Suppressor macrophage (primary cell): ENCODE results near the gene STMN1.

Experiments used
- DNase-seq, 4 experiments: peaks; one replicate each; pipeline ENCODE4 v3.0.0-alpha.2; 2020 to 2022

The STMN1 gene

DNA sequence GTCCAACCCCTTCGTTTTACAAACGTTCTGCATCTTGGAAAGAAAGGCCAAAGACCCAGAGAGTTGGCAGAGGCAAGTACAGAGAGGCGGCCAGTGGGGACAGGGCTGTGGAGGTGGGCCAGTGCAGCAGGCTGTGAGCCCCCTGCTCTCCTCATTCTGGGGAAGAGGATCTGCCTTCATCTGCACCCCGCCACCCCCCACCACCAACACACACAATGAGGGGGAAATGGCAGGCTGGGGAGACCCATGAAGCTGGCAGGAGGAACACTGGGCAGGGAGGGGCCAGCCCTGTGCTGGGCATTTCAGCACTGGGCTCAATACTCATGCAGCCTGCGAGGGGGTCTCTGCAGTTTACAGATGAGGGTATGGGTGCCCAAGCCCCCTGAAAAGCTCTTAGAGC, 14.6 kb downstream of the STMN1 start:
- DNase-seq, result no peak

- DNase-seq, result no peak
Measured at GRCh38 chr1:25890239-25891034, 15.8 kb downstream of the STMN1 start.

GRCh38 chr1:25889470-25889869, 16.7 kb downstream of the STMN1 start:
- no peak for DNase-seq

GRCh38 chr1:25888426-25888987, 17.7 kb downstream of the STMN1 start:
- DNase-seq, result no peak

- DNase-seq, result no peak
Measured at GRCh38 chr1:25885602-25886001, 20.6 kb downstream of the STMN1 start.

DNA sequence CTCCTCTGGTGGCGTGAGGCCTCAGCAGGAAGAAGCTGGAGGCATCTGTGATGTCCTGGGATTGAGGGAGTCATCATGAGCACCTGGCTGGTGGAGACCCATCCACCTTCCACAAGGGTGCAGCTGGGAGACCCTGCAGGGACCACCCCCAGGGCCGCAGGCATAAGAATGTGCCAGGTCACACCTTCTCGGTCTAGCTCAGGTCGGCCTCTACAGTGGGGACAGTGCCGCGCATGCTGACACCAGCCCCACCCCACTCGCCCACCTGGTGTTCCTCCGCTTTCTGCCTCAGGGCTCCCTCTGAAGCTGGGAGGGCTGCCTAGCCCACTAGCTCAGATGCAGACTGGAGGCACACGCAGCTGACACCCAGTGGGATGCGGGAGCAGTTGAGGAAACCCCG, 25.0 kb downstream of the STMN1 start:
- no peak for DNase-seq

DNA sequence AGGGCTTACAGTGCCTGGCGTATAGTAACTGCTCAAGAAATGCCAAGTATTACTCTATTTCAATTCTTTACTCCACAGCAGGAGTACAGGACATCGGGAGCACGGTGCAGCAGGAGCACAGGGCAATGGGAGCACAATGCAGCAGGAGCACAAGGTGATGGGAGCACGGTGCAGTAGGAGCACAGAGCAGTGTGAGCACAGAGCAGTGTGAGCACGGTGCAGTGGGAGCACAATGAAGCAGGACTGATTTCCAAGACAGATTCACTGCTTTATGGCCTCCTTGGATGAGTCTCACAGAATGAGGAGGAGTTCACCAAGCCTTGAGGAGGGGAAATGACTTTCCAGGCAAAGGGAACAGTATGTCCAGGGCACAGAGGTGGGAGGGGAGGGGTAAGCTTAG, 25.7 kb downstream of the STMN1 start:
- DNase-seq, result no peak

- DNase-seq, result no peak
Measured at GRCh38 chr1:25879675-25880074, 26.5 kb downstream of the STMN1 start.

- no peak for DNase-seq
Measured at GRCh38 chr1:25878690-25879089, 27.5 kb downstream of the STMN1 start.

DNA sequence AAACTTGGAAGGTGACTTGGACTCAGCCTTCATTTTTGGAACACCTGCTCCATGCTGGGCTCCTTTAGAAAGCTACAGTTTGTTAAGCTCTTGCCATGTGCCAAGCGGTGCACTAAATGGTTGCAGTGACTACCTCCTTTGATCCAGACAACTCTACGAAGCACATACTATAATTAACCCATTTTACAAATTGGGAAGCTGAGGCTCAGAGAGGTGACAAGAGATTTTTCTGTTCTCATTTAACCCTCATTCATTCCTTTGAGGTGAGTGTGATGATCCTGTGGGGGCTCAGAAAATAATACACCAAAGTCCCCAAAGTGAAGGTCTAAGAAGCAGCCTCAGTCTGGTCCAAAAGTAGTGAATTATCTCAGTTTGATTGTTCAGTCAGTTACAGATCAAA, 29.1 kb downstream of the STMN1 start:
- no peak for DNase-seq

GRCh38 chr1:25876693-25877077, 29.5 kb downstream of the STMN1 start:
- DNase-seq, result no peak

DNA sequence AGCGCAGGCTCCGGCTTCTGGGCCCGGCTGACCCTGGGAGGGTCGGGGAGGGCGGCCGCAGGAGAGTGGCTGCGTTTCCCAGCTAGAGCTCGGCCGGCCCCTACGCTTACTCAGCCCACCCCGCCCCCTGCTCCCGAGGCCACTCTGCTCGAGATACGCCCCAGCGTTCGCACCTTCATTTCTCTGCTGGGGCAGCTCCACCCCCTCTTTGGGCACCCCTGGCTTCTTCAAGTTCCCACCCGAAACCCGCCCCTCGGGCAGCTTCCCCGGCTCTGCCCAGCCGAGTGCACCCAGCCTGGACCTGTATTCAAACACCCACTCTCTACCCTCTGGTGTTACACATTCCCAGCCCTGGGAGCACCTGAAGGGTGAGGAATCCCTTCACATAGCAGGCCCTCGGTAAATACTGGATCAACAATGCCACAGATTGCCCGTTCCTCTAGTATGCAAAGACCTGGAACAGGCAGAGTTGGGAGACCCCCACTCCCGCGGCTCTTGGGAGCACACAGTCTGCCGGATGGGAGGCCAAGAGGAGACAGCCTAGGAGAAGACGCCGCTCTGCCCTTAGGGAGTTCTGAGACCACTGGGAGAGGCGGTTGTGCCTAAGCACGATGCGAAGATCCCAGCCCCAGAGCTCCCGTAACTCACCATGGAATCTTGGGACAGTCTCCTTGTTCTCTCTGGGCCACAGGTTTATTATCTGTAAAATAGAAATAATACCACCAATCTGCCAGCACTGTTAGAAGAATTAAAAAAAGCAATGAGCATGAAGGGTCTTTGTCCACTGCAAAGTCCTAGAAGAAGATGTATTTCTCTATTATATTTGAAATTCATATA, 30.1 kb downstream of the STMN1 start:
- no peak for DNase-seq

GRCh38 chr1:25875154-25875855, 30.9 kb downstream of the STMN1 start, which contains the start of gene PAQR7:
Gene PAQR7 (minus strand): TSS chr1:25875708. CDS start chr1:25863839, 11,869 bp downstream.
- peak; percentile 64 to 87 (median 74) for DNase-seq

DNA sequence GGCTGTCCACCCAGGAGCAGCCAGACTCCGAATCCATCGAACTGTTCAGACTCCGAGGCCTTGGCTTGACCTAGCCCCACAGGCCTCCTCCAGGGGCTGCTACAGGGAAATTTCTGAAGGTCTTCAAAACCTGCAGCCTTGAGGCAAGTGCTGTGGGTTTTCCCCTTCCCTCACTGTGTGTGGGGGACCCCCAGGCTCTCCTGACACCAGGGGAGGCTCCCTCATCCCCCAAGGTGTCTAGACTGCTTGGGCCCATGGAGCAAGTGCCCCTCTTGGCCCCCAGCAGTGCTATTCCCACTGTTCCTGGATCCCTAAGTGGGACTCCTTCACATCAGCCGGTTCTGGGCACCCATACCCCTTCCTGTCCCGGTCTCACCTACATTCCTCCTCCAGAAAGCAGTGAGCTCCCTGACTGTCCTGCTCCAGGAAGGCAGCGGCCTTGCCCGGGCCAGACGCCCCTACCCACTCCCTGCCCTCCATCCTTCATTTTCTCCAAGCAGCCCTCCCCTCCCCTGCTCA, 31.5 kb downstream of the STMN1 start:
- no peak for DNase-seq

GRCh38 chr1:25874209-25874608, 32.0 kb downstream of the STMN1 start:
- no peak for DNase-seq

DNA sequence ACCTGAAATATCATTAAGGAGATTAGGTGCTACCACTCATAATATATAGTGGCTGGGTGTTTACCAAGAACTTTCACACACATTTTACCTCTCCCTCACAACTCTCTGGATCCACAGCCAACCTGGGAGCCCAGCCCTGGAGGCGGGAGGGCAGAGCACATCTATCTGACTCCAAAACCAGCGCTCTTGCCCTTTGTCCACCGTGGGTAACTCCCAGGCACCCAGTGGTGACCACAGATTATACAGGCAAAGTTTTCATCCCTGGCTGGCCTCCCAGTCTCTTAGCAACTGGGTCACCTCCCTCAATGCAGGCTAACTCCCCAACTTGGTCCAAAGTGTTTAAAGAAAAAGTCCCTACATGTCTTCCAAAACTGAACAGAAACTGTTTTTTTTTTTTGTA, 33.1 kb downstream of the STMN1 start:
- DNase-seq, result peak in 1 of 4 experiments; percentile 13

GRCh38 chr1:25872713-25873112, 33.5 kb downstream of the STMN1 start:
- peak in 2 of 4 experiments; percentile 49 to 55 for DNase-seq

- DNase-seq, result no peak
Measured at GRCh38 chr1:25871704-25872494, 34.3 kb downstream of the STMN1 start.

- DNase-seq, result peak in 3 of 4 experiments; percentile 23 to 47 (median 41)
Measured at GRCh38 chr1:25871086-25871703, 35.0 kb downstream of the STMN1 start.

GRCh38 chr1:25870614-25871013, 35.6 kb downstream of the STMN1 start:
- no peak for DNase-seq
